ENCODE data around the gene CDH23.

GRCh38 chr10:71827852-71828251, 431.1 kb downstream of the CDH23 start:
- TF ChIP-seq EZH2phosphoT487 (IDR thresholded peaks at IDR 0.05; ENCODE audit: insufficient read depth, low read depth), result no peak
- no peak for TF ChIP-seq EZH2 (IDR thresholded peaks at IDR 0.05; ENCODE audit: insufficient read depth, poor library complexity, severe bottlenecking)

Data from GM23248 (cell line).